KMS-11 (cell line): Measurements from ENCODE around the gene EPAS1.

Source experiments
- H2AFZ ChIP-seq: fragments of 200-600 bp; sonication (generic); 2 replicates; pipeline ENCODE4 v1.6.1; 2016; ENCODE audit warnings: antibody characterized with exemption, mixed run types, low read depth
- H3K27ac ChIP-seq: fragments of 200-600 bp; sonication (generic); 2 replicates; pipeline ENCODE4 v1.6.1; 2016; ENCODE audit warnings: mild to moderate bottlenecking, mixed run types
- H3K27me3 ChIP-seq: fragments of 200-600 bp; sonication (generic); 2 replicates; pipeline ENCODE4 v1.6.1; 2017; ENCODE audit warnings: mild to moderate bottlenecking, low read depth, mixed run types, moderate library complexity; ENCODE audit not compliant: insufficient read depth
- H3K36me3 ChIP-seq: fragments of 200-600 bp; sonication (generic); 2 replicates; pipeline ENCODE4 v1.6.1; 2017; ENCODE audit warnings: mild to moderate bottlenecking, mixed run types; ENCODE audit not compliant: insufficient read depth
- H3K4me1 ChIP-seq: fragments of 200-600 bp; sonication (generic); 2 replicates; pipeline ENCODE4 v1.6.1; 2016; ENCODE audit warnings: mild to moderate bottlenecking, low read depth, mixed run types; ENCODE audit not compliant: poor library complexity, severe bottlenecking
- H3K4me2 ChIP-seq: fragments of 200-600 bp; sonication (generic); 2 replicates; pipeline ENCODE4 v1.7.0; 2016; ENCODE audit warnings: mild to moderate bottlenecking, mixed run types
- H3K4me3 ChIP-seq: fragments of 200-600 bp; sonication (generic); IDR thresholded peaks from 2 replicates; pipeline ENCODE4 v1.6.1; 2017; ENCODE audit warnings: low read depth, low read length, mixed read lengths; ENCODE audit not compliant: insufficient read depth
- H3K79me2 ChIP-seq: fragments of 200-600 bp; sonication (generic); 2 replicates; pipeline ENCODE4 v1.6.1; 2016; ENCODE audit warnings: low read depth, mixed run types; ENCODE audit not compliant: insufficient read depth
- H3K9ac ChIP-seq: fragments of 200-600 bp; sonication (generic); 2 replicates; pipeline ENCODE4 v1.6.1; 2016; ENCODE audit warnings: mild to moderate bottlenecking, mixed run types
- H4K20me1 ChIP-seq: fragments of 200-600 bp; sonication (generic); 2 replicates; pipeline ENCODE4 v1.6.1; 2016; ENCODE audit warnings: mild to moderate bottlenecking, mixed run types; ENCODE audit not compliant: insufficient read depth
- CTCF ChIP-seq: fragments of 200-600 bp; sonication (generic); conservative IDR thresholded peaks from 2 replicates; pipeline ENCODE4 v1.6.1; 2017; ENCODE audit warnings: low read depth, mild to moderate bottlenecking, antibody characterized with exemption, low read length, moderate library complexity, mixed read lengths

The EPAS1 gene

GRCh38 chr2:46384457-46384815 is 87.2 kb downstream of the EPAS1 start:
- Histone ChIP-seq H3K4me1 (no peaks in the 10 kb centered on the region), H3K4me2 (no peak overlapping the region), H3K9ac (no peak overlapping the region), H3K36me3 (no peaks in the 10 kb centered on the region), H3K27ac (no peak overlapping the region), H3K27me3 (no peaks in the 10 kb centered on the region), H3K4me3 (no peak overlapping the region), H2AFZ (no peak overlapping the region), H4K20me1 (no peaks in the 10 kb centered on the region), H3K79me2 (no peaks in the 10 kb centered on the region)
- no peak for TF ChIP-seq CTCF

DNA sequence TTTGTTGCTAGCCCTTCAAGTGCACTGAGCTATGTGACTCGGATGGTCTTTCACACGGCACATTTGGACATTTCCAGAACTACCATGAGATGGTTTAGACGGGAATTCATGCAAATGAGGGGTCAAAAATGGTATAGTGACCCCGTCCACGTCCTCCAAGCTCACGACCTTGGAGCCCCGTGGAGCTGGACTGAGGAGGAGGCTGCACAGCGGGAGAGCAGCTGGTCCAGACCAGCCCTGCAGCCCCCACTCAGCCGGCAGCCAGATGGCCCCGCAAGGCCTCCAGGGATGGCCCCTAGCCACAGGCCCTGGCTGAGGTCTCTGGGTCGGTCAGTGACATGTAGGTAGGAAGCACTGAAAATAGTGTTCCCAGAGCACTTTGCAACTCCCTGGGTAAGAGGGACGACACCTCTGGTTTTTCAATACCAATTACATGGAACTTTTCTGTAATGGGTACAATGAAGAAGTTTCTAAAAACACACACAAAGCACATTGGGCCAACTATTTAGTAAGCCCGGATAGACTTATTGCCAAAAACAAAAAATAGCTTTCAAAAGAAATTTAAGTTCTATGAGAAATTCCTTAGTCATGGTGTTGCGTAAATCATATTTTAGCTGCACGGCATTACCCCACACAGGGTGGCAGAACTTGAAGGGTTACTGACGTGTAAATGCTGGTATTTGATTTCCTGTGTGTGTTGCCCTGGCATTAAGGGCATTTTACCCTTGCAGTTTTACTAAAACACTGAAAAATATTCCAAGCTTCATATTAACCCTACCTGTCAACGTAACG is 88.8 kb downstream of the EPAS1 start:
- H3K9ac ChIP-seq = no peak overlapping the region
- no peaks in the 10 kb centered on the region for H3K36me3 ChIP-seq
- H3K4me3 ChIP-seq = no peak overlapping the region
- no peak for TF ChIP-seq CTCF
- H3K27me3 ChIP-seq = no peaks in the 10 kb centered on the region
- no peaks in the 10 kb centered on the region for H3K4me1 ChIP-seq
- no peak overlapping the region for H2AFZ ChIP-seq
- H3K4me2 ChIP-seq = no peak overlapping the region
- H3K79me2 ChIP-seq = no peaks in the 10 kb centered on the region
- H3K27ac ChIP-seq = no peak overlapping the region
- H4K20me1 ChIP-seq = no peaks in the 10 kb centered on the region

GRCh38 chr2:46386763-46387162 is 89.6 kb downstream of the EPAS1 start:
- Histone ChIP-seq H3K4me2 (no peak overlapping the region), H3K9ac (no peak overlapping the region), H3K4me1 (no peaks in the 10 kb centered on the region), H2AFZ (no peak overlapping the region), H3K79me2 (no peaks in the 10 kb centered on the region), H3K27me3 (no peaks in the 10 kb centered on the region), H3K36me3 (no peaks in the 10 kb centered on the region), H3K4me3 (no peak overlapping the region), H4K20me1 (no peaks in the 10 kb centered on the region), H3K27ac (no peak overlapping the region)
- TF ChIP-seq CTCF = no peak

- no peak overlapping the region for H3K4me3 ChIP-seq
- H3K27me3 ChIP-seq = no peaks in the 10 kb centered on the region
- TF ChIP-seq CTCF = no peak
- no peak overlapping the region for H2AFZ ChIP-seq
- no peaks in the 10 kb centered on the region for H3K4me1 ChIP-seq
- H4K20me1 ChIP-seq = no peaks in the 10 kb centered on the region
- H3K9ac ChIP-seq = no peak overlapping the region
- H3K27ac ChIP-seq = no peak overlapping the region
- no peaks in the 10 kb centered on the region for H3K79me2 ChIP-seq
- H3K36me3 ChIP-seq = no peaks in the 10 kb centered on the region
- H3K4me2 ChIP-seq = no peak overlapping the region
Observed at GRCh38 chr2:46387292-46387691, 90.1 kb downstream of the EPAS1 start.
